Activated T-cell treated with anti-CD3 and anti-CD28 coated beads, Interleukin-2, amount 50 U/mL, for 72 hours (primary cell): ENCODE data around the gene LSS. TPM values are rescaled to one million over a fixed set of nuclear protein-coding genes. Genes with fewer than 3 reads are reported as not detected.
"Not testable (repeated sequence)": the region's sequence is repeated elsewhere in the genome, so short reads cannot be mapped to it uniquely, and the experiment has no call there.

Source experiments
- ATAC-seq, 2 donors: fragments of 150-1000 bp; cut with Tn5 transposase; replicated peaks in 1 of 2; 2 replicates each; pipeline ENCODE4 v1.10.0; 2021; ENCODE audit warnings: moderate library complexity in 2 of 2, mild to moderate bottlenecking in 1 of 2
- DNase-seq, 2 donors: peaks; one replicate each; pipeline ENCODE4 v3.0.0; 2021 to 2022; ENCODE audit warnings: mixed read lengths in 1 of 2
- H3K27ac Mint-ChIP-seq: one replicate; pipeline ENCODE4 v1.8.0; 2022; ENCODE audit warnings: mild to moderate bottlenecking, moderate library complexity, mixed read lengths
- H3K27me3 Mint-ChIP-seq: one replicate; pipeline ENCODE4 v1.8.0; 2022; ENCODE audit warnings: low read depth, mixed read lengths
- H3K36me3 Mint-ChIP-seq, 2 donors: one replicate each; pipeline ENCODE4 v1.8.0; 2022; ENCODE audit warnings: mixed read lengths in 2 of 2, mild to moderate bottlenecking in 1 of 2; ENCODE audit not compliant: insufficient read depth in 2 of 2
- H3K4me1 Mint-ChIP-seq: one replicate; pipeline ENCODE4 v1.8.0; 2022; ENCODE audit warnings: low read depth, mixed read lengths
- H3K4me3 Mint-ChIP-seq, 2 donors: one replicate each; pipeline ENCODE4 v1.8.0; 2022; ENCODE audit warnings: mild to moderate bottlenecking in 2 of 2, mixed read lengths in 2 of 2, moderate library complexity in 2 of 2
- H3K9me3 Mint-ChIP-seq, 2 donors: one replicate each; pipeline ENCODE4 v1.8.0; 2022; ENCODE audit warnings: mixed read lengths in 2 of 2
- total RNA-seq, 2 donors: library from RNA; stranded (reverse); gene quantifications; one replicate each; pipeline ENCODE4 v1.2.3, GENCODE V29; 2022

The LSS gene
- total RNA-seq, 2 donors from 2014 or later = 18.9 to 22.4 TPM

GRCh38 chr21:46150491-46151121 is 78.0 kb downstream of the LSS start:
- DNase-seq = no peak
- no peak for ATAC-seq
- H3K4me3 Mint-ChIP-seq = no peak overlapping the region
- no peak overlapping the region for H3K27ac Mint-ChIP-seq
- H3K4me1 Mint-ChIP-seq = no peaks in the 10 kb centered on the region
- no peaks in the 10 kb centered on the region for H3K27me3 Mint-ChIP-seq
- H3K36me3 Mint-ChIP-seq = no peaks in the 10 kb centered on the region
- H3K9me3 Mint-ChIP-seq = no peaks in the 10 kb centered on the region

GRCh38 chr21:46150073-46150472 is 78.5 kb downstream of the LSS start:
- Mint-ChIP-seq H3K27ac (no peak overlapping the region), H3K9me3 (no peaks in the 10 kb centered on the region), H3K27me3 (no peaks in the 10 kb centered on the region), H3K4me1 (no peaks in the 10 kb centered on the region), H3K36me3 (no peaks in the 10 kb centered on the region), H3K4me3 (no peak overlapping the region)
- no peak for DNase-seq
- no peak for ATAC-seq

- peaks cover 5% of the 10 kb centered on the region for H3K4me1 Mint-ChIP-seq
- H3K9me3 Mint-ChIP-seq = no peaks in the 10 kb centered on the region
- no peaks in the 10 kb centered on the region for H3K27me3 Mint-ChIP-seq
- no peak overlapping the region for H3K4me3 Mint-ChIP-seq
- H3K36me3 Mint-ChIP-seq = no peaks in the 10 kb centered on the region
- DNase-seq (no peak), ATAC-seq (no peak)
- no peak overlapping the region for H3K27ac Mint-ChIP-seq
Observed at GRCh38 chr21:46149205-46149901, 79.2 kb downstream of the LSS start.

- no peaks in the 10 kb centered on the region for H3K36me3 Mint-ChIP-seq
- DNase-seq (no peak), ATAC-seq (no peak)
- H3K9me3 Mint-ChIP-seq = no peaks in the 10 kb centered on the region
- no peaks in the 10 kb centered on the region for H3K27me3 Mint-ChIP-seq
- peaks cover 14% of the 10 kb centered on the region for H3K4me1 Mint-ChIP-seq
- H3K4me3 Mint-ChIP-seq = no peak overlapping the region
- no peak overlapping the region for H3K27ac Mint-ChIP-seq
Observed at GRCh38 chr21:46148106-46148505, 80.5 kb downstream of the LSS start.

- not testable (repeated sequence) for H3K4me3 Mint-ChIP-seq, H3K27me3 Mint-ChIP-seq, H3K9me3 Mint-ChIP-seq, H3K36me3 Mint-ChIP-seq, H3K27ac Mint-ChIP-seq
- DNase-seq (peak; percentile 57), ATAC-seq (peak in 1 of 2 donors; percentile 18)
- H3K4me1 Mint-ChIP-seq = peaks cover 14% of the 10 kb centered on the region
Observed at GRCh38 chr21:46147429-46147828, 81.1 kb downstream of the LSS start.

GRCh38 chr21:46146856-46147255 is 81.7 kb downstream of the LSS start:
- peaks cover 14% of the 10 kb centered on the region for H3K4me1 Mint-ChIP-seq
- H3K27me3 Mint-ChIP-seq = no peaks in the 10 kb centered on the region
- H3K4me3 Mint-ChIP-seq = no peak overlapping the region
- DNase-seq = no peak
- H3K9me3 Mint-ChIP-seq = no peaks in the 10 kb centered on the region
- no peaks in the 10 kb centered on the region for H3K36me3 Mint-ChIP-seq
- H3K27ac Mint-ChIP-seq = no peak overlapping the region
- no peak for ATAC-seq

- Mint-ChIP-seq H3K4me3 (no peak overlapping the region), H3K9me3 (no peaks in the 10 kb centered on the region), H3K4me1 (peaks cover 14% of the 10 kb centered on the region), H3K27ac (no peak overlapping the region), H3K36me3 (no peaks in the 10 kb centered on the region), H3K27me3 (no peaks in the 10 kb centered on the region)
- ATAC-seq (no peak), DNase-seq (no peak)
Observed at GRCh38 chr21:46145840-46146691, 82.5 kb downstream of the LSS start.

- Mint-ChIP-seq H3K9me3 (no peaks in the 10 kb centered on the region), H3K4me1 (peaks cover 14% of the 10 kb centered on the region), H3K4me3 (no peak overlapping the region), H3K27ac (no peak overlapping the region), H3K27me3 (peaks cover 6% of the 10 kb centered on the region), H3K36me3 (no peaks in the 10 kb centered on the region)
- ATAC-seq (no peak), DNase-seq (no peak)
Observed at GRCh38 chr21:46145159-46145839, 83.3 kb downstream of the LSS start.

- Mint-ChIP-seq H3K9me3 (no peaks in the 10 kb centered on the region), H3K27ac (peak overlapping the region; percentile 79), H3K36me3 (no peaks in the 10 kb centered on the region), H3K4me3 (peak overlapping the region; percentile 37 to 63), H3K4me1 (peaks cover 14% of the 10 kb centered on the region), H3K27me3 (peaks cover 10% of the 10 kb centered on the region)
- DNase-seq (no peak), ATAC-seq (no peak)
Observed at GRCh38 chr21:46144464-46145070, 84.0 kb downstream of the LSS start.

GRCh38 chr21:46142582-46143473 is 85.7 kb downstream of the LSS start:
- Mint-ChIP-seq H3K36me3 (no peaks in the 10 kb centered on the region), H3K9me3 (no peaks in the 10 kb centered on the region), H3K4me1 (peaks cover 14% of the 10 kb centered on the region), H3K27me3 (peaks cover 10% of the 10 kb centered on the region), H3K27ac (no peak overlapping the region), H3K4me3 (no peak overlapping the region)
- DNase-seq (no peak), ATAC-seq (no peak)

GRCh38 chr21:46141767-46142581 is 86.6 kb downstream of the LSS start:
- Mint-ChIP-seq H3K27me3 (peaks cover 10% of the 10 kb centered on the region), H3K27ac (peak overlapping the region; percentile 47), H3K4me3 (no peak overlapping the region), H3K4me1 (peaks cover 14% of the 10 kb centered on the region), H3K36me3 (no peaks in the 10 kb centered on the region), H3K9me3 (no peaks in the 10 kb centered on the region)
- ATAC-seq (no peak), DNase-seq (no peak)
